Ishikawa (cell line): ENCODE measurements around the gene OR6B3.

ENCODE experiments used
- CEBPB ChIP-seq: IDR thresholded peaks from 2 replicates; pipeline ENCODE4 v1.6.1; 2012
- EGR1 ChIP-seq: IDR thresholded peaks from 2 replicates; pipeline ENCODE4 v1.6.1; 2012
- EP300 ChIP-seq: IDR thresholded peaks from 2 replicates; pipeline ENCODE4 v1.6.1; 2012; ENCODE audit warnings: borderline replicate concordance
- NFIC ChIP-seq: IDR thresholded peaks from 2 replicates; pipeline ENCODE4 v1.6.1; 2012
- TAF1 ChIP-seq: IDR thresholded peaks from 2 replicates; pipeline ENCODE4 v1.6.1; 2012; ENCODE audit warnings: low read depth, mild to moderate bottlenecking
- TCF12 ChIP-seq: IDR thresholded peaks from 2 replicates; pipeline ENCODE4 v1.6.1; 2012; ENCODE audit warnings: low read depth
- ZBTB7A ChIP-seq: IDR thresholded peaks from 2 replicates; pipeline ENCODE4 v1.6.1; 2012; ENCODE audit warnings: low read depth
- TF ChIP-seq, protein P1 (sequence below): IDR thresholded peaks from 2 replicates; pipeline ENCODE4 v1.6.1; 2012

DNA sequence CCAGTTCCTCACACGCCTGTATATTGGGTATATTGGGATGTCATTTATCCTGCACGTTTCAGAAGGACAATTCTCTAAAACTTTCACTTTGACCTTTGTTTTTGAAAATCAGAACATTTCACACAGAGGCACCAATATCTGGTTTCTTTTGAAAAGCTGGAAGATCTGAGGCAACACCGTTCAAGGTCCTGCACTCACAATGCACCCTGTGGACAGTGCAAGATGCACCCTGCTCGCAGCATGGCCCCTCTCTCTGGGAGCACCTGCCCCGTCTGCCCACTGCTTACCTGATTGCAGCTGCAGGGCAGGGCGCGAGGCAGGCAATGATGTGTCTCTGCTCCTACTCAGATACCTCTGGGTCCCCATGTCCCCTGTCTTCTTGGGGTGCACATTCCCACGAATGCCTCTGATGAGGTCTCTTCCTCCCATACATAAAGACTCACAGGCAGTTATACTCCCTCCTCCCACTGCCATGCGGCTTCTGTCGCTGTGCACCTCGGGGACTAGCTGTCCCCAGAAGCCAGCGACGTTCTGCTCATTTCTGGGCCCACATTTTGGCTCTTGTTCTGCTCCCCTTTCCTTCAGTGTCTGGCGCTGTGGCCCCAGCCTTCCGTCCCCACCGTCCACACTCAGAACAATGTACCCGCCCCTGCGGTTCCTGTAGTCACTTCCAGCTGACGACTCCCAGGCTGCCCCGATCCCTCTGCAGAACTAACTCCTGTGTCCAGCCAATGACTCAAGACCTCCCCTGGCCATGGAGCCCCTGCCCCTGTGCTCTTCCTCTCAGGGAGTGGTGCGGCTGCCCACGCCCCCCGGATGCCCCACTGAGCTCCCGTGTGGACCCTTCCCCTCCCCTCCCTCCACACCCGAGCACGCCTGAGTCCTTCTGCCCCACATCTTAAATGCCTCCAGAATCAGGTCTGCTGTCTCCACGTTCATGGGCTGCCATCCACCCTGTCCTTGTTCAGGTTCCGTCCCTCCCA lies at the start of gene OR6B3:
- TF ChIP-seq, protein P1, sequence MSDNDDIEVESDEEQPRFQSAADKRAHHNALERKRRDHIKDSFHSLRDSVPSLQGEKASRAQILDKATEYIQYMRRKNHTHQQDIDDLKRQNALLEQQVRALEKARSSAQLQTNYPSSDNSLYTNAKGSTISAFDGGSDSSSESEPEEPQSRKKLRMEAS, result no peak
- TF ChIP-seq NFIC (no peak), ZBTB7A (no peak), EGR1 (no peak), EP300 (no peak), CEBPB (no peak), TCF12 (no peak), TAF1 (no peak)
